CD4-positive, alpha-beta memory T cell (primary cell): Measurements from ENCODE around the gene SLC25A25. TPM values are rescaled to one million over a fixed set of nuclear protein-coding genes. Genes with fewer than 3 reads are reported as not detected.

Experiments
- CTCF ChIA-PET: fragments of 350-600 bp; sonication (Branson Sonifier 250); formaldehyde crosslinking; loops from one replicate; lab custom pipeline; 2021; ENCODE audit warnings: inconsistent platforms; ENCODE audit not compliant: partially characterized antibody; lab: Charles Lee
- POLR2A ChIA-PET: fragments of 350-600 bp; sonication (Branson Sonifier 250); formaldehyde crosslinking; loops from one replicate; lab custom pipeline; 2021; ENCODE audit not compliant: partially characterized antibody; lab: Charles Lee
- DNase-seq, 5 donors: peaks; one replicate each; pipeline versions ENCODE4 v3.0.0 to v3.0.0-alpha.2; 2020 to 2022; ENCODE audit warnings: mixed read lengths in 1 of 5
- H3K27ac ChIP-seq: one replicate; pipeline ENCODE4 v1.7.0; 2013; ENCODE audit warnings: low read depth, low read length
- H3K27me3 ChIP-seq: 2 replicates; pipeline ENCODE4 v1.7.0; 2013; ENCODE audit warnings: mild to moderate bottlenecking, low read length, moderate library complexity; ENCODE audit not compliant: insufficient read depth
- H3K36me3 ChIP-seq: 2 replicates; pipeline ENCODE4 v1.7.0; 2013; ENCODE audit warnings: mild to moderate bottlenecking, low read length, moderate library complexity; ENCODE audit not compliant: insufficient read depth
- H3K4me1 ChIP-seq: 2 replicates; pipeline ENCODE4 v1.7.0; 2013; ENCODE audit warnings: mild to moderate bottlenecking, low read length, moderate library complexity; ENCODE audit not compliant: insufficient read depth
- H3K4me3 ChIP-seq, 2 donors: one replicate each; pipeline ENCODE4 v1.7.0; 2013; ENCODE audit warnings: low read length in 2 of 2, mild to moderate bottlenecking in 1 of 2
- H3K9me3 ChIP-seq, 2 donors: one replicate each; pipeline ENCODE4 v1.7.0; 2013; ENCODE audit warnings: low read length in 2 of 2, control low read depth in 1 of 2; ENCODE audit not compliant: control insufficient read depth in 1 of 2
- H3K27ac Mint-ChIP-seq, 7 donors: one replicate each; pipeline ENCODE4 v1.8.0; 2020 to 2021; ENCODE audit warnings: mixed read lengths in 7 of 7, mild to moderate bottlenecking in 6 of 7, inconsistent platforms in 3 of 7, moderate library complexity in 3 of 7
- H3K27me3 Mint-ChIP-seq, 2 donors: one replicate each; pipeline ENCODE4 v1.8.0; 2020 to 2021; ENCODE audit warnings: mixed read lengths in 2 of 2
- H3K36me3 Mint-ChIP-seq, 2 donors: one replicate each; pipeline ENCODE4 v1.8.0; 2020 to 2021; ENCODE audit warnings: mixed read lengths in 2 of 2, inconsistent platforms in 1 of 2, mild to moderate bottlenecking in 1 of 2
- H3K4me1 Mint-ChIP-seq, 4 donors: one replicate each; pipeline ENCODE4 v1.8.0; 2020 to 2021; ENCODE audit warnings: mixed read lengths in 4 of 4, mild to moderate bottlenecking in 1 of 4
- H3K4me3 Mint-ChIP-seq, 8 donors: one replicate each; pipeline ENCODE4 v1.8.0; 2020 to 2021; ENCODE audit warnings: mixed read lengths in 8 of 8, mild to moderate bottlenecking in 7 of 8, moderate library complexity in 6 of 8, inconsistent platforms in 3 of 8
- H3K9me3 Mint-ChIP-seq, 8 donors: one replicate each; pipeline ENCODE4 v1.8.0; 2020 to 2021; ENCODE audit warnings: mixed read lengths in 8 of 8, mild to moderate bottlenecking in 5 of 8, inconsistent platforms in 3 of 8, moderate library complexity in 1 of 8
- intact Hi-C: fragments of 100-400 bp; cut with micrococcal nuclease; formaldehyde crosslinking; loops from one replicate; pipeline ENCODE4 v1.15.1; 2023
- polyA plus RNA-seq, 2 donors: library from polyadenylated mRNA; unstranded; fragments of 300-500 nt; fragmentation: Illumina TruSeq; gene quantifications; one replicate each; pipeline ENCODE4 v1.2.3, GENCODE V29; 2021
- total RNA-seq, 2 experiments: library from RNA; stranded (reverse); gene quantifications; one replicate each; pipeline ENCODE4 v1.2.3, GENCODE V29; 2021

Gene SLC25A25
- total and polyA plus RNA-seq, 4 experiments from 2014 or later = 13.4 to 26.9 (median 19.8) TPM

DNA sequence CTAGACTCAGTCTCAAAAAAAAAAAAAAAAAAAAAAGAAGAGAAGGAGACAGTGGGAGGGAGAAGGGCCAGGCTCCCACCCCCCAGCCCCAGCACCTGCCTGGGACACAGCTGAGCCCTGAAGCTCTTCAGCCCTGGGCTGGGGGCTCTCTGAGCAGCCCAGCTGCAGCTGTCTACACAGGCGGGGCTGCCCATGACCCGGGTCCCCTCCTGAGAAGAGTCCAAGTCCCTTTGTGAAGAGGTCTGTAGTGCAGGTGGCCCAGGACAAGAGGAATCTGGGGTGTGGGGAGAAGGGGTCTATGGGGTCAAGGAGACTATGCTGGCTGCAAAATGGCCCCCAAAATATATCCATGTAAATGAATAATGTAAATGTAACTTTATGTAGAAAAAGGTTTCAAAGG, 74.6 kb downstream of the SLC25A25 start:
- peaks cover 5 to 15% (median 10%) of the 10 kb centered on the region in 4 donors for H3K4me1 Mint-ChIP-seq
- Histone ChIP-seq H3K4me1 (peaks cover 19% of the 10 kb centered on the region), H3K27me3 (no peaks in the 10 kb centered on the region), H3K27ac (no peak overlapping the region), H3K4me3 (no peak overlapping the region), H3K9me3 (no peaks in the 10 kb centered on the region), H3K36me3 (no peaks in the 10 kb centered on the region)
- intact Hi-C loops = no loop called here
- peaks cover 0 to 1% (median 0%) of the 10 kb centered on the region in 8 donors for H3K9me3 Mint-ChIP-seq
- H3K36me3 Mint-ChIP-seq = no peaks in the 10 kb centered on the region
- ChIA-PET CTCF (interaction anchor here (1.2 to 1.9 kb wide), 4 partner anchors 12 to 48 kb away, joined by 4 to 6 read pairs (median 5); partner anchors contain the start of gene CIZ1), POLR2A (interaction anchor here (1.0 to 2.3 kb wide), 4 partner anchors 9 to 692 kb away, joined by 3 to 10 read pairs (median 6); partner anchors contain the start of gene BBLN)
- H3K27ac Mint-ChIP-seq = peak overlapping the region in 1 of 7 donors; percentile 10
- no peak overlapping the region for H3K4me3 Mint-ChIP-seq
- peaks cover 0 to 1% of the 10 kb centered on the region in 2 donors for H3K27me3 Mint-ChIP-seq
- DNase-seq = no peak

DNA sequence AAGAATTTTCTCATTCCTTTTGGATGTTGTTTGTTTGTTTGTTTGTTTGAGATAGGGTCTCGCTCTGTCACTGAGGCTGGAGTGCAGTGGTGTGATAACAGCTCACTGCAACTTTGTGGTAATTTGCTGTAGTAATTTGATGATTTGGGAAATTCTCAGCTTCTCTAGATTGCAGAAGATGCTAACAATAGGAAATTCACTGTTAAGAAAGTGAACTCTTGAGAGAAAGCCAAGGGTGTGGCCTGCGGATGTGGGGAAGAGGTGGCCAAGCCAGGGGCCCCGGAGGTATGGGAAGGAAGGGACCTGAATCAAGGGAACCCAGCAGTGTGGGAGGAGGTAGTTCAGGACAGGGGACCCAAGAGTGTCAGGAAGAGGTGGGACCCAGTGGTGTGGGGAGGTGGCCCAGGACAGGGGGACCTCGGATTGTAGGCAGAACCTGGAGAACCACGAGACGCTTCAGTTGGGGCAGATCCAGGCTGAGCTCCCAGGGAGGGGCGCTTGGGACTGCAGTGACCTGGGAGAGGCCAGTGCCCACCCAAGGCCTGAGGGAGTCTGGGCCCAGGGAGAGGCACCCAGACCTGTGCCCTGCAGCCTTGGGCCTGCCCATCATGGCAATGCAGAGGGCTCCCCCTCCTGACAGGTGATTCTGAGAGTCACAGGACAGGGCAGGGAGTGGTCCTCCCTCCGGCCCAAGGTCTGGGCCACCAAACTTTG, 75.7 kb downstream of the SLC25A25 start:
- CTCF ChIA-PET = interaction anchor here (1.7 kb wide), 1 partner anchor 15 kb away, joined by 6 read pairs; no protein-coding TSS in a partner anchor
- H3K27ac Mint-ChIP-seq = peak overlapping the region in 4 of 7 donors; percentile 29 to 85 (median 47)
- peaks cover 19% of the 10 kb centered on the region for H3K4me1 ChIP-seq

DNA sequence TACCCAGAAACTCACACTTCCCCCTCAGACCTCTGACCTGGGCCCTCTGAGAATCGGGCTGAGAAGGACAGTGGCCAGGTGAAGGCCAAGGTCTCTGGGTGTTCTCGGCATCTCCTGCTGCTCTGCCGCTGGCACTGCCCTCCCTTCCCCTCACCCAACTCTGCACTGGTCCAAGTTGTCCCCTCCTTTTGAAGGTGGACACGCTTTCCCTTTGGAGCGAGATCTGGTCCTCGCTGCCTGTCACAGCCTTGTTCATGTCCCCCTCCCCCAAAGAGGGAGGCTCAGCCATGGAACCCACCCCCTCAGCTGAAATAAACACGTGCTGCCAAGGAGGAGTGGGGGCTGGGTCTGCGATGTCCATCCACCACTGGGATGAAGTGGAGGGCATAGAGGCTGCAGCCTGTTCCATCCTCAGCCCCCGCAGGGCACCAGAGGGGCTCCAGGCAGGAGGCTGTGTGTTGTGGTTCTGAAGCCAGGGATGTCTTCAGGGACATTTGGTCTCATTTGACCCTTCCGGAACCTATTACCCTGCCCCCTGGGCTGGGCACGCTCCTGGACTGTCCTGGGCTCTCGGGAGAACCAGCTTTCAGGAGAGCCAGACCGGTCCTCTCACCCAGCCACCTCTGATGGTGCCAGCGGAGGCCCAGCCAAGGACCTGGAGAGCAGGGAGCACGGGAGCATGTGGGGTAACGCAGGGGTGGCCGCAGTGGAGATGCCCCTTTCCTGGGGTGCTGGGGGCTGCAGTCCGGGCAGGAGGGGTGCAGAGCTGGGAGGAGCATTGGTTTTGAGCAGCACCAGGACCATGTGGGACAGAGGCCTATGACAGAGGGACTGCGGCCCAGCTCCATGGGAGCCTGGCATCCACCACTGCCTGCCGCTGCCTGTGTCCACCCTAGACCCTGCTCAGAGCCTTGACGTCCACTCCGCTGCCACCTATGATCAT, 76.5 kb downstream of the SLC25A25 start:
- Mint-ChIP-seq H3K27ac (no peak overlapping the region), H3K4me1 (peaks cover 5 to 15% (median 10%) of the 10 kb centered on the region in 4 donors), H3K4me3 (no peak overlapping the region), H3K36me3 (no peaks in the 10 kb centered on the region), H3K27me3 (peaks cover 0 to 1% of the 10 kb centered on the region in 2 donors), H3K9me3 (no peaks in the 10 kb centered on the region)
- Histone ChIP-seq H3K27me3 (no peaks in the 10 kb centered on the region), H3K9me3 (no peaks in the 10 kb centered on the region), H3K4me3 (no peak overlapping the region), H3K36me3 (no peaks in the 10 kb centered on the region), H3K27ac (no peak overlapping the region), H3K4me1 (peaks cover 19% of the 10 kb centered on the region)
- ChIA-PET CTCF (interaction anchor here (1.7 kb wide), 1 partner anchor 16 kb away, joined by 6 read pairs; no protein-coding TSS in a partner anchor), POLR2A (no interaction called here)
- intact Hi-C loops = no loop called here
- no peak for DNase-seq

More for the DNA sequence above, 75.7 kb downstream of the SLC25A25 start:
- intact Hi-C loops = no loop called here
- H3K9me3 ChIP-seq = no peaks in the 10 kb centered on the region
- no peaks in the 10 kb centered on the region for H3K36me3 ChIP-seq
- H3K4me3 Mint-ChIP-seq = peak overlapping the region in 3 of 8 donors; percentile 29 to 76 (median 61)
- H3K4me3 ChIP-seq = no peak overlapping the region
- POLR2A ChIA-PET = interaction anchor here (1.1 kb wide), 1 partner anchor 8 kb away, joined by 3 read pairs; no protein-coding TSS in a partner anchor
- H3K9me3 Mint-ChIP-seq = no peaks in the 10 kb centered on the region
- no peaks in the 10 kb centered on the region for H3K27me3 ChIP-seq
- DNase-seq = no peak
- H3K36me3 Mint-ChIP-seq = no peaks in the 10 kb centered on the region
- H3K4me1 Mint-ChIP-seq = peaks cover 5 to 15% (median 10%) of the 10 kb centered on the region in 4 donors
- peaks cover 0 to 1% of the 10 kb centered on the region in 2 donors for H3K27me3 Mint-ChIP-seq
- H3K27ac ChIP-seq = no peak overlapping the region

DNA sequence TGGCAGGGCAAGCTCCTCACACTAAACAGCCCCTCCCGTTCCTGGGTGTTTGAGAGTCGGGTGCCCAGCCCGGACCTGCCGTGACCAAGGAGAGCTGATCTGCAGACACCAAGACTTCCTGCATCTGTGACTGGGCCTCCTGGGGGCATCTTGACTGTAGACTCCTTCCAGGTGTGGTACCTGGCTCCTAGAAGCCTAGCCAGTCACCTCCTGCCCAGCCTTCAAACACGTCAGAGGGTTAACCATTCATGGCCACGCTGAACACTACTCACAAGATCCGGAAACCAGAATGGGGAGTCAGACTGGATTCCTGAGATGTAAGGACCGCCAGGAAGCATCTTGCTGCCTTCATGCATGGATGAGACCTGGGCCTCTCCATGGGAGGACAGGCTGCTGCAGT, 77.5 kb downstream of the SLC25A25 start:
- Histone ChIP-seq H3K4me1 (peaks cover 19% of the 10 kb centered on the region), H3K4me3 (no peak overlapping the region), H3K27ac (no peak overlapping the region), H3K9me3 (no peaks in the 10 kb centered on the region), H3K27me3 (no peaks in the 10 kb centered on the region), H3K36me3 (no peaks in the 10 kb centered on the region)
- POLR2A ChIA-PET = interaction anchor here (1.6 kb wide), 1 partner anchor 17 kb away, joined by 11 read pairs; no protein-coding TSS in a partner anchor
- Mint-ChIP-seq H3K9me3 (no peaks in the 10 kb centered on the region), H3K27ac (no peak overlapping the region), H3K36me3 (no peaks in the 10 kb centered on the region), H3K4me1 (peaks cover 5 to 15% (median 12%) of the 10 kb centered on the region in 4 donors), H3K4me3 (no peak overlapping the region), H3K27me3 (peaks cover 0 to 1% of the 10 kb centered on the region in 2 donors)
- CTCF ChIA-PET = no interaction called here
- intact Hi-C loops = no loop called here
- DNase-seq = no peak

DNA sequence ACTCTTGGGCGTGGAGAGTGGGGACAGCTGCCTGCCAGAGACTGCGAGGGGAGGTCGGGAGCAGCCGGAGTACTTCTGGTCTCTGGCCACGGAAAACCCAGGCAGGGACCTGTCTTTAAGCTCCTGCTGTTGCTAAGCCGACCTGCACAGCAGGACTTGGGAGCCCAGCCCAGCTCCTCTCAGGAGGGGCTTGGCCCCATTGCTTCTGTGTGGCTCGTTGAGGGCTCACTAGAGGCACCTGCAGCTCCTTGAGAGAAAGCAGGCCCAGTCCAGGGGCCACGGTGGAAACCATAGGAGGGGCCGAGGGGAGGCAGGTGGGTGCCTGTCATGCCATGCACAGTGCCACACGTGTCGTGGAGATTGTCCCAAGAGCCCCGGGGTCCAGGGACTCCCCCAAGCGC, 77.9 kb downstream of the SLC25A25 start:
- H3K4me3 ChIP-seq = no peak overlapping the region
- no peak overlapping the region for H3K27ac ChIP-seq
- peaks cover 19% of the 10 kb centered on the region for H3K4me1 ChIP-seq
- intact Hi-C loops = no loop called here
- DNase-seq = no peak
- CTCF ChIA-PET = no interaction called here
- H3K27me3 ChIP-seq = no peaks in the 10 kb centered on the region
- Mint-ChIP-seq H3K4me1 (peaks cover 5 to 15% (median 12%) of the 10 kb centered on the region in 4 donors), H3K27me3 (peaks cover 0 to 1% of the 10 kb centered on the region in 2 donors), H3K36me3 (no peaks in the 10 kb centered on the region), H3K27ac (no peak overlapping the region), H3K4me3 (no peak overlapping the region), H3K9me3 (no peaks in the 10 kb centered on the region)
- H3K9me3 ChIP-seq = no peaks in the 10 kb centered on the region
- H3K36me3 ChIP-seq = no peaks in the 10 kb centered on the region
- POLR2A ChIA-PET = interaction anchor here (1.5 to 1.6 kb wide), 2 partner anchors 15 to 17 kb away, joined by 3 to 11 read pairs; no protein-coding TSS in a partner anchor

DNA sequence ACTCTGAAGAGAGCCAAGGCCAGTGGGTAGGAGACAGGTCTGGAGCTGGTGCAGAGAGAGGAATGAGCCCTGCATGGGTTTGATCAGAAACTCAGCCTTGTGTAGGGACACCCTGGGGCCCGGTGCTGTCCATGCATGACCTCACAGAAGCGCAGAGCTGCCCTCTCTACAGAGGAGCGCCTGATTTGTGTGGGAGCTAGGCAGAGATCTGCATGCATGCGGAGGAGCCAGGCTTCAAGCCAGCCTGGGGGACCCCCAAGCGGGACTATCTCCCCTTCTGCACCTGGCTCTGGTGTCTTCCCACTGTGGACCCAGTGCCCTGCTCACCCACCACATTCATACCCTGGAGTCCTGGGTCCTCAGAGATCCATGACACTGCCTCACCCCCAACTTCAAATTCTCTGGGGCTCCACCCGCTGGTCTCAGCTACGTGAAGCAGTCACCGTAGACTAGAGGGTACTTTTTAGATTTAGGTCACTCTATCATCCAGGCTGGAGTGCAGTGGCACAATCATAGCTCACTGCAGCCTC, 78.6 kb downstream of the SLC25A25 start:
- no peaks in the 10 kb centered on the region for H3K27me3 Mint-ChIP-seq
- intact Hi-C loops = no loop called here
- Histone ChIP-seq H3K27ac (no peak overlapping the region), H3K4me1 (peaks cover 18% of the 10 kb centered on the region), H3K36me3 (no peaks in the 10 kb centered on the region), H3K4me3 (no peak overlapping the region), H3K9me3 (no peaks in the 10 kb centered on the region), H3K27me3 (no peaks in the 10 kb centered on the region)
- H3K4me3 Mint-ChIP-seq = no peak overlapping the region
- ChIA-PET CTCF (no interaction called here), POLR2A (interaction anchor here (0.5 to 1.6 kb wide), 3 partner anchors 10 to 18 kb away, joined by 3 to 11 read pairs (median 3); no protein-coding TSS in a partner anchor)
- H3K36me3 Mint-ChIP-seq = no peaks in the 10 kb centered on the region
- no peaks in the 10 kb centered on the region for H3K9me3 Mint-ChIP-seq
- peaks cover 5 to 14% (median 12%) of the 10 kb centered on the region in 4 donors for H3K4me1 Mint-ChIP-seq
- DNase-seq = no peak
- no peak overlapping the region for H3K27ac Mint-ChIP-seq
